22Rv1 (cell line): ENCODE results near the gene NCKAP5L.

Experiments used
- H3K27ac ChIP-seq: fragments of 450-650 bp; 2 replicates; pipeline ENCODE4 v1.5.1; 2017
- CTCF ChIP-seq: fragments of 450-650 bp; IDR thresholded peaks from 2 replicates; pipeline ENCODE4 v1.5.1; 2017; ENCODE audit warnings: mild to moderate bottlenecking
- ZFX ChIP-seq: fragments of 450-650 bp; IDR thresholded peaks from 2 replicates; pipeline ENCODE4 v1.6.1; 2017; ENCODE audit warnings: antibody characterized with exemption, borderline replicate concordance

The NCKAP5L gene

GRCh38 chr12:49797449-49797776 lies 30.8 kb downstream of the NCKAP5L start:
- TF ChIP-seq CTCF: no peak
- TF ChIP-seq ZFX: no peak
- no peak overlapping the region for H3K27ac ChIP-seq

- TF ChIP-seq ZFX: no peak
- no peak overlapping the region for H3K27ac ChIP-seq
These were observed 31.4 kb downstream of the NCKAP5L start for GRCh38 chr12:49796606-49797448.

- TF ChIP-seq CTCF (no peak), ZFX (no peak)
- H3K27ac ChIP-seq: no peak overlapping the region
These were observed 32.1 kb downstream of the NCKAP5L start for GRCh38 chr12:49796155-49796554.

- no peak overlapping the region for H3K27ac ChIP-seq
- TF ChIP-seq ZFX: no peak
- TF ChIP-seq CTCF: no peak
These were observed 32.5 kb downstream of the NCKAP5L start for GRCh38 chr12:49795654-49796105.

- TF ChIP-seq ZFX (no peak), CTCF (no peak)
- H3K27ac ChIP-seq: no peak overlapping the region
These were observed 33.2 kb downstream of the NCKAP5L start for GRCh38 chr12:49794811-49795653.

GRCh38 chr12:49794021-49794420 lies 34.2 kb downstream of the NCKAP5L start:
- H3K27ac ChIP-seq: no peak overlapping the region
- no peak for TF ChIP-seq ZFX
- TF ChIP-seq CTCF: no peak

GRCh38 chr12:49793620-49794019 lies 34.6 kb downstream of the NCKAP5L start:
- no peak for TF ChIP-seq ZFX
- no peak for TF ChIP-seq CTCF
- no peak overlapping the region for H3K27ac ChIP-seq
